NCI-H774 (cell line): Measurements from ENCODE around the gene MAP10.
A peak's percentile ranks its signal among the peaks of the same experiment; 100 is the strongest.
"Not testable (repeated sequence)": the region's sequence is repeated elsewhere in the genome, so short reads cannot be mapped to it uniquely, and the experiment has no call there.

Source experiments
- DNase-seq: peaks from one replicate; lab custom pipeline; 2025; lab: John Stamatoyannopoulos, UW

Gene MAP10

GRCh38 chr1:232805269-232806185 is at the start of gene MAP10:
TSS of gene MAP10 (plus strand) at chr1:232805416. CDS start at chr1:232805450, 34 bp downstream.
- DNase-seq, result peak; percentile 87

DNA sequence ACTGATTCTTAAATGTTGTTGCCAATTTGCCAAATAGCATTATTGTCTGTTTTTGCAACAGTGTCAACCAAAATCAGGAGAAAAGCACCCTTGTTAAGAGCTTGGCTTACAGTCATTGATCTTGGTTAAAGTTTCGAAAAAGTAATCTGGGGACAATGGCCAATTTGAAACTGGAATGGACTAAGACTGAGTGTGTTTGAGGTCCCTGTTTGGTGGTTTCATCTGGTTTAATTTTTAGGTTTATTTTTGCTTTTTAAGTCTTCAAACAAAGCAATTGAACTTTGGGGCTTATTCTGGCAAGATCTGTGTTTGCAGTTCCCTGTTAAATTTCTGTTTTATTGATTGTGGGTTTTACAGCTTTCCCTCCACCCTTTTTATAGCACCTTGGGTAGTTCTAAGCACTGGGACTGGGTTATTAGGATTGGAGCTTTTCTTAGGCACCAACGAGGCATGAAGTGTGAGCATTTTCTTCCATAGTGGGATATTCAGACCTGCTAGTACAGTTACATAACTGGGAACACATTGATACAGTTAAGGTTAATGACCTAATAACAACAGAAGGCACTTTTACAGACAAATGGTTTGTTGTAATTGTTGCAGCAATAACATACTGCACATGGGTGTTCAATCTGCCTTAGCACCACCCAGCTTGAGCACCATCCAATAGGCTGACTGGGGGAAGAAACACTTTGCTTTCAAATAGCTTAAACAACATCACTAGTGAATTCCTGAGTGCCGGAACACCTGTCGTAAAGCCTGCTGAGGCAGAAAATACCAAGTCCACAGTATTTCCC is 40.6 kb upstream of the MAP10 start:
- DNase-seq, result no peak

- DNase-seq, result no peak
Measured at GRCh38 chr1:232765542-232765941, 39.7 kb upstream of the MAP10 start.

GRCh38 chr1:232766241-232766890 is 38.9 kb upstream of the MAP10 start:
- DNase-seq, result no peak

GRCh38 chr1:232766904-232767303 is 38.3 kb upstream of the MAP10 start:
- no peak for DNase-seq

- DNase-seq, result no peak
Measured at GRCh38 chr1:232767305-232768074, 37.7 kb upstream of the MAP10 start.

- no peak for DNase-seq
Measured at GRCh38 chr1:232768793-232769192, 36.4 kb upstream of the MAP10 start.

GRCh38 chr1:232769733-232770132 is 35.5 kb upstream of the MAP10 start:
- no peak for DNase-seq

DNA sequence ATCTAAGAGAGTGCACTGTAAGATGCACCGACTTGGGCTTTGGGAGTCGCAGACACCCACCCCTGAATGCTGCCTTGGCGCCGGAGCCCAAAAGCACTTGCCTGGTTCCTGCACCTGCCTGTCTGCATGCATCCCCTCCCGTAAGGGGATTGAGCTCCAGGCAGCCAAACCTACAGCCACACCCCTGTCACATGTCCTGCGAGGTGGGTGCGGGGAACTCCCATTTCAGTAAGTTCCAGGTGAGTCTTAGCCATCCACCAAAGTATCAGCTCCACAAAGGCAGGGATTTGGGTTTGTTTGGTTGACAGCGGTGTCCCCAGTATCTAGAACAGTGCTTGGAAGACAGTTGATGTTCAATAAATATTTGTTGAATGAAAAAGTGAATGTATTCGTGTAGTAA is 31.5 kb upstream of the MAP10 start:
- no peak for DNase-seq

GRCh38 chr1:232776526-232777106 is 28.6 kb upstream of the MAP10 start:
- no peak for DNase-seq

DNA sequence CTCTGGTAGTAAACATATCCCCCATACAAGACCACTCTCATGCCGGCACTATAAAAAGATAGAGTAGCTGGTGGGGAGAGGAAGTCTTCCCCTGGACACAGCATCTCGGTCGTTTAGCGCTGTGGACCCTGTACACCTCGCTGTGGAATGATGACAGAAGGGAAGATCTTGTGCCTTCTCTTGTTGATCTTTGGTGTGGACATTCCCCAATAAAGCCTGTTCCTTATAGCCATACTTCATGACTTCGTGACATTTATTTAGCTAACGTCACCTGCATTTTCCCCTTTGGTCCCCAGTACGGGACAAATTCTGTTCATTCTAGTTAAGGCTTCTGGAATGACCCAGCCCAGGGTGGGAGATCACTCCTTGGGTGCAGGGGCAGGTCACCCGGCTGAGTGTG is 24.9 kb upstream of the MAP10 start:
- no peak for DNase-seq

- DNase-seq, result no peak
Measured at GRCh38 chr1:232784794-232785193, 20.4 kb upstream of the MAP10 start.

- not testable (repeated sequence) for DNase-seq
Measured at GRCh38 chr1:232785630-232786029, 19.6 kb upstream of the MAP10 start.

GRCh38 chr1:232786845-232787455 is 18.3 kb upstream of the MAP10 start:
- DNase-seq, result no peak

- DNase-seq, result no peak
Measured at GRCh38 chr1:232788235-232788872, 16.9 kb upstream of the MAP10 start.

- DNase-seq, result no peak
Measured at GRCh38 chr1:232789651-232790050, 15.6 kb upstream of the MAP10 start.

DNA sequence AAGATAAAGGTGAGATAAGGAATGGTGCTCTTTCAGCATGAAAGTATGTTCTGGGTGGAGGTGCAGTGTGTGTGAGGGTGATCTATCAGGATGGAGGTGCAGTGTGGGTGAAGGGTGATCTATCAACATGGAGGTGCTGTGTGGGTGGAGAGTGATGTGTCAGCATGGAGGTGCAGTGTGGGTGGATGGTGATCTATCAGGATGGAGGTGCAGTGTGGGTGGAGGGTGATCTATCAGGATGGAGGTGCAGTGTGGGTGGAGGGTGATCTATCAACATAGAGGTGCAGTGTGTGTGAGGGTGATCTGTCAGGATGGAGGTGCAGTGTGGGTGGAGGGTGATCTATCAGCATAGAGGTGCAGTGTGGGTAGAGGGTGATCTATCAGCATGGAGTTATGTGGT is 12.3 kb upstream of the MAP10 start:
- no peak for DNase-seq

DNA sequence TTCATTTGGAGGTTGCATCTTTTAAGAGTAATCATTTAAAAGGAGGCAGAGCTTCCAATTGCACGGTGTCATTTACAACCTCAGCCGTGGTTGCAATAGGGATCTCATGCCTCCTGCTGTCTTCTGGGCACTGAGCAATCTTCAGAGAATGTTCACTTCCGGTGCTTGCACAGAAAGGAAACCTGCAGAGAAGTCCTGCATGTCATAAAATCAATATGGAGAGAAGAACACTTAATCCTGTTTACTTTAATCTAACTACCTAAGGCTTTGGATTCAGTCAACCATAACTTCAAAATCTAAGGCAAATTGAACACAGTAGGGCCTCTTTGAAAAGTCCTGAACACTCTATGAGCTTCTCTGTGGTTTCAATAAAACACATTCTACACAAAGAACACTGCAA is 11.3 kb upstream of the MAP10 start:
- DNase-seq, result peak; percentile 14

DNA sequence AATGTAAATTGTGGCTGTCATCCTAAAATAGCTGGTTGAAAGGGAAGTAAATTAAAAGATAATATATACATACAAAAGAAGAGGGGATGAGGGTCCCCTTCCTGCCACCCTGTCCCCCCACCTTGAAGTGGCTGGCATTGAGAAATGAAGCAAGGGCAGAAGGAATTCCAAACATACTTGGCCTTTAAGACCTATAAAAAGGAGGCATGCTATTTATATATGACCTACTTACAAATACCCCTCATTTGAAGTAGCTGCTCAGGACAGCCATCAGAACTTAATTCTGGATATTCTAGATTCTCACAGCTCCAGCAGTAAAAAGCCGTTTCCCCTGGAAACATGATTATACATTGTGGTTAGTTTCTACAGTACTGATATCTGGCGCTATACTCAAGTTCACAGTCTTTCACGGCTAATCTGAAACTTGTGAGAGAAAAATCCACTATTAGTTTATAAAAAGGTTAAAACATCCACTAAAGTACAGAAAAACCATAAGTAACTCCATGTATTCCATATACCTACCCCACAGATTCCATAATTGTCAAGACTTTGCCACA is 9.6 kb upstream of the MAP10 start:
- no peak for DNase-seq

- DNase-seq, result no peak
Measured at GRCh38 chr1:232797856-232798510, 7.2 kb upstream of the MAP10 start.
